PFSK-1 (cell line): ENCODE results near the gene OSBPL3.

Source experiments
- FOXP2 ChIP-seq: optimal IDR thresholded peaks from 2 replicates; pipeline ENCODE3; 2011; ENCODE audit warnings: borderline replicate concordance, control low read depth, inconsistent platforms; ENCODE audit not compliant: insufficient read depth; ENCODE audit errors: extremely low read length, extremely low read depth
- POLR2AphosphoS5 ChIP-seq: IDR thresholded peaks from 2 replicates; pipeline ENCODE4 v1.6.1; 2012; ENCODE audit warnings: low read depth, mild to moderate bottlenecking, control low read depth, low read length, moderate library complexity
- SIN3A ChIP-seq: IDR thresholded peaks from 2 replicates; pipeline ENCODE4 v1.6.1; 2012; ENCODE audit warnings: mild to moderate bottlenecking, low read length, moderate library complexity, borderline replicate concordance; ENCODE audit not compliant: insufficient read depth
- TAF1 ChIP-seq: IDR thresholded peaks from 2 replicates; pipeline ENCODE4 v1.6.1; 2012; ENCODE audit warnings: low read length, control low read depth, borderline replicate concordance; ENCODE audit not compliant: insufficient read depth
- TF ChIP-seq, protein P1 (sequence below), 2 experiments: IDR thresholded peaks; 2 replicates each; pipeline versions ENCODE4 v1.6.1 to v1.8.0; 2011 to 2012; ENCODE audit warnings: low read depth in 2 of 2, low read length in 2 of 2, control low read depth in 1 of 2, inconsistent platforms in 1 of 2, mild to moderate bottlenecking in 1 of 2, moderate library complexity in 1 of 2; ENCODE audit not compliant: insufficient read depth in 1 of 2

The OSBPL3 gene

DNA sequence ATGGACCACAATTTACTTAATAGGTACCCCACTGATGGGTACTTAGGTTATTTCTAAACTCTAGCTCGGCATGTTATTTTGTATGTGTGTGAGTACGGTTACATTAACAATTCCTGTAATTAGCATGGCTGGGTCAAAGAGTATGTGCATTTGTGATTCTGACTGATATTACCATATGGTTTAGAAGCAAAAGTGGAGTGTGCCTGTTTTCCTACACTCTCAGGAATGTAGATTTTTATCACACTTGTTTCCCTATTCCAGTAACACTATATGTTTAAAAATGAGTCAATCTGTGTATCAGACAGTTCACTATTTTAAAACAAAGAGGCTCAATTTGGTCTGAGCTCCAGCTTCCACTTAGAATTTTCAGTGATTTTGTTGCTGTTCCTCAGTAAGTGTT lies 178.1 kb downstream of the OSBPL3 start:
- no peak for TF ChIP-seq FOXP2
- TF ChIP-seq SIN3A = no peak
- TF ChIP-seq TAF1 = no peak
- no peak for TF ChIP-seq POLR2AphosphoS5
- TF ChIP-seq, protein P1, sequence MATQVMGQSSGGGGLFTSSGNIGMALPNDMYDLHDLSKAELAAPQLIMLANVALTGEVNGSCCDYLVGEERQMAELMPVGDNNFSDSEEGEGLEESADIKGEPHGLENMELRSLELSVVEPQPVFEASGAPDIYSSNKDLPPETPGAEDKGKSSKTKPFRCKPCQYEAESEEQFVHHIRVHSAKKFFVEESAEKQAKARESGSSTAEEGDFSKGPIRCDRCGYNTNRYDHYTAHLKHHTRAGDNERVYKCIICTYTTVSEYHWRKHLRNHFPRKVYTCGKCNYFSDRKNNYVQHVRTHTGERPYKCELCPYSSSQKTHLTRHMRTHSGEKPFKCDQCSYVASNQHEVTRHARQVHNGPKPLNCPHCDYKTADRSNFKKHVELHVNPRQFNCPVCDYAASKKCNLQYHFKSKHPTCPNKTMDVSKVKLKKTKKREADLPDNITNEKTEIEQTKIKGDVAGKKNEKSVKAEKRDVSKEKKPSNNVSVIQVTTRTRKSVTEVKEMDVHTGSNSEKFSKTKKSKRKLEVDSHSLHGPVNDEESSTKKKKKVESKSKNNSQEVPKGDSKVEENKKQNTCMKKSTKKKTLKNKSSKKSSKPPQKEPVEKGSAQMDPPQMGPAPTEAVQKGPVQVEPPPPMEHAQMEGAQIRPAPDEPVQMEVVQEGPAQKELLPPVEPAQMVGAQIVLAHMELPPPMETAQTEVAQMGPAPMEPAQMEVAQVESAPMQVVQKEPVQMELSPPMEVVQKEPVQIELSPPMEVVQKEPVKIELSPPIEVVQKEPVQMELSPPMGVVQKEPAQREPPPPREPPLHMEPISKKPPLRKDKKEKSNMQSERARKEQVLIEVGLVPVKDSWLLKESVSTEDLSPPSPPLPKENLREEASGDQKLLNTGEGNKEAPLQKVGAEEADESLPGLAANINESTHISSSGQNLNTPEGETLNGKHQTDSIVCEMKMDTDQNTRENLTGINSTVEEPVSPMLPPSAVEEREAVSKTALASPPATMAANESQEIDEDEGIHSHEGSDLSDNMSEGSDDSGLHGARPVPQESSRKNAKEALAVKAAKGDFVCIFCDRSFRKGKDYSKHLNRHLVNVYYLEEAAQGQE (IDR thresholded peaks at IDR 0.05; ENCODE audit: insufficient read depth in 1 of 2, low read depth in 2 of 2, low read length in 2 of 2) = no peak

DNA sequence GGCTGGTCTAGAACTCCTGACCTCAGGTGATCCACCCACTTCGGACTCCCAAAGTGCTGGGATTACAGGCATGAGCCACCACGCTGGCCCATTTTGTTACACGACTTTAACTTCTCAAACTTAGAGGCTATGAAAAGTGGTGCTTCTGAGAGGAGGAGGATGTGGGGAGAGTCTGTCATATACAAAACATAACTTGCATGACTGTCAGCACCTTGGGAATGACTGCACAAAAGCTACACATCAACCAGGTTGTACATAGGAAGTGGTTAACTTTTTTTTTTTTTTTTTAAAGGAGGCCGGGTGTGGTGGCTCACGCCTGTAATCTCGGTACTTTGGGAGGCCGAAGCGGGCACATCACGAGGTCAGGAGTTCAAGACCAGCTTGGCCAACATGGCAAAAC lies 179.3 kb downstream of the OSBPL3 start:
- TF ChIP-seq TAF1 (no peak), POLR2AphosphoS5 (no peak), SIN3A (no peak), FOXP2 (no peak)
- TF ChIP-seq, protein P1 (IDR thresholded peaks at IDR 0.05; ENCODE audit: insufficient read depth in 1 of 2, low read depth in 2 of 2, low read length in 2 of 2) = no peak

DNA sequence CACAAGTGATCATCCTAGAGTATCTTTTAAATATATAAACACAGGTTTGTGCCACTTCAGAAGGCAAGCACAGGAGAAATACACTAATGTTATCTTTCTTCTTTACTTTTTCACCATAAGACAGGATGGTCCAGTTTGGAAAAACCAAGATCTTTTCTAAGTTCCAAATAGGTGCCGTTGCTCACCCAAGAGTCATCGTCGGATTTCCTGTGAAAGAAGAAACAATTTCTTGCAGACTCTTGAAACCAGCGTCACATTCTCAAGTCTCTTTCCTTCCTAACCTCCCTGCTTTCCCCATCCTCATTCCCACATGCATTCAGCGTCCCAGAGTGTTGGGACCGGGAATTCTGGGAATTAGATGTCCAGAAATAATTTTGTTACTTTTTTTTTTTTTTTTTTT lies 179.9 kb downstream of the OSBPL3 start:
- TF ChIP-seq TAF1 (no peak), POLR2AphosphoS5 (no peak)

DNA sequence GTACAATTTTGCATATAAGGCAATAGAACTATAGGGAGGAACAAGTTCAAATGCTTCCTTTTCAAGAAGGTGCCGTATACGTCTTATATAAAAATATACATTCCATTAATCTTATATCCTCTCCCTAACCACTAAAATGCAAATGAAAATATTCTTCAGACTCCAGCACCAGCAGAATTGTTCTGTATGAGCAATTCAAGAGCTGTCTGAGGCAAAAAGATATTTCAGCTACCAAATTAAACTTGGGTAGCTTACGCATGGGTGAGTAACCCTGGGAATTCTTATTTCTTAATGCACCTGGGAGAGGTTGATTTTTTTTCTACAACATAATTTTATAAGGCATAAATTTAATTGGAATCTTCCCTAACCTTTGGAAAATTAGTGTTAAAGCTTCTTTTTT lies 180.5 kb downstream of the OSBPL3 start:
- no peak for TF ChIP-seq FOXP2
- no peak for TF ChIP-seq TAF1
- TF ChIP-seq SIN3A = no peak
- TF ChIP-seq POLR2AphosphoS5 = no peak
- TF ChIP-seq, protein P1 (IDR thresholded peaks at IDR 0.05; ENCODE audit: insufficient read depth in 1 of 2, low read depth in 2 of 2, low read length in 2 of 2) = no peak

DNA sequence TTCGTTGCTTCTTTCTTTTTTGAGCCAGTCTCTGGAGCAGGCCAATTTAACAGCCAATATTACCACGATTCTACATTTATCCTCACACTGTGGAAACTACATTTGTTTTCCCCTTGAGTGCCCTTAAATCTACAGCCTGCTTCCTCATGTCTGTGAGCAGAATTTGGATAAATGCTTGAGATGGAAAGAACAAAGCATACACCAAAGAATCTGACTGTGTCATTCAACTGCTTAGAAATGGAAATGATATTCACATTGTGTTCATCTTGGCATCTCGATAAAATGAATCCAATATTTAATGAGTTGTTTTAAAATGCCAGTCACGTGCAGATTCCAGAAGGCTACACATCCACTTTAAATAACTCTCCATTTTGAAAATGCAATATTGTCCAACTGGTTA lies 181.7 kb downstream of the OSBPL3 start:
- no peak for TF ChIP-seq FOXP2
- TF ChIP-seq, protein P1 (IDR thresholded peaks at IDR 0.05; ENCODE audit: insufficient read depth in 1 of 2, low read depth in 2 of 2, low read length in 2 of 2) = no peak
- no peak for TF ChIP-seq POLR2AphosphoS5
- no peak for TF ChIP-seq TAF1
- no peak for TF ChIP-seq SIN3A
